OCI-LY1 (cell line): Measurements from ENCODE around the gene KATNAL2.
"Not testable (repeated sequence)": the region's sequence is repeated elsewhere in the genome, so short reads cannot be mapped to it uniquely, and the experiment has no call there.

ENCODE experiments used
- H2AFZ ChIP-seq: fragments of 200-600 bp; sonication (generic), shearing (Covaris generic); 2 replicates; pipeline ENCODE4 v1.6.0; 2014; ENCODE audit warnings: antibody characterized with exemption, mild to moderate bottlenecking, low read length
- H3F3A ChIP-seq: fragments of 200-600 bp; sonication (generic), shearing (Covaris generic); 2 replicates; pipeline ENCODE4 v1.6.0; 2014; ENCODE audit warnings: mild to moderate bottlenecking, antibody characterized with exemption, low read length, moderate library complexity; ENCODE audit not compliant: insufficient read depth
- H3K27ac ChIP-seq: fragments of 200-600 bp; sonication (generic); 2 replicates; pipeline ENCODE4 v1.5.1; 2014; ENCODE audit warnings: low read length, mixed run types, mild to moderate bottlenecking, low read depth; ENCODE audit not compliant: poor library complexity, severe bottlenecking
- H3K27me3 ChIP-seq: fragments of 200-600 bp; sonication (generic); 2 replicates; pipeline ENCODE4 v1.6.0; 2014; ENCODE audit warnings: antibody characterized with exemption, mild to moderate bottlenecking, low read length, moderate library complexity; ENCODE audit not compliant: insufficient read depth
- H3K36me3 ChIP-seq: fragments of 200-600 bp; sonication (generic); 2 replicates; pipeline ENCODE4 v1.6.1; 2014; ENCODE audit warnings: mild to moderate bottlenecking, antibody characterized with exemption, low read length, moderate library complexity, mixed read lengths; ENCODE audit not compliant: insufficient read depth
- H3K4me1 ChIP-seq: fragments of 200-600 bp; sonication (generic); 2 replicates; pipeline ENCODE4 v1.5.1; 2014; ENCODE audit warnings: mild to moderate bottlenecking, low read length, moderate library complexity; ENCODE audit not compliant: insufficient read depth, severe bottlenecking
- H3K4me2 ChIP-seq: fragments of 200-600 bp; sonication (generic), shearing (Covaris generic); 2 replicates; pipeline ENCODE4 v1.6.1; 2014; ENCODE audit warnings: low read length
- H3K4me3 ChIP-seq: fragments of 200-600 bp; sonication (generic); 2 replicates; pipeline ENCODE4 v1.5.1; 2014; ENCODE audit warnings: low read length, low read depth, mild to moderate bottlenecking, mixed read lengths; ENCODE audit not compliant: poor library complexity, severe bottlenecking
- H3K79me2 ChIP-seq: fragments of 200-600 bp; shearing (Covaris generic); 2 replicates; pipeline ENCODE4 v1.6.1; 2016; ENCODE audit warnings: mixed run types, low read length, mixed read lengths; ENCODE audit not compliant: insufficient read depth
- H3K9ac ChIP-seq: fragments of 200-600 bp; sonication (generic), shearing (Covaris generic); 2 replicates; pipeline ENCODE4 v1.6.1; 2014; ENCODE audit warnings: mild to moderate bottlenecking, low read length, mixed read lengths
- H3K9me2 ChIP-seq: fragments of 200-600 bp; sonication (generic), shearing (Covaris generic); 2 replicates; pipeline ENCODE4 v1.6.1; 2014; ENCODE audit warnings: low read depth, mild to moderate bottlenecking, low read length, mixed read lengths
- H3K9me3 ChIP-seq: fragments of 200-600 bp; shearing (Covaris generic); 2 replicates; pipeline ENCODE4 v1.6.1; 2014; ENCODE audit warnings: low read length, mixed read lengths
- H4K20me1 ChIP-seq: fragments of 200-600 bp; sonication (generic), shearing (Covaris generic); 2 replicates; pipeline ENCODE4 v1.6.0; 2016; ENCODE audit warnings: mild to moderate bottlenecking, low read length; ENCODE audit not compliant: insufficient read depth
- CTCF ChIP-seq: fragments of 200-600 bp; sonication (generic), shearing (Covaris generic); IDR thresholded peaks from 2 replicates; pipeline ENCODE4 v1.5.1; 2017; ENCODE audit warnings: mild to moderate bottlenecking, antibody characterized with exemption, low read length, moderate library complexity, mixed read lengths
- EZH2 ChIP-seq: fragments of 200-600 bp; sonication (generic), shearing (Covaris generic); IDR thresholded peaks from 2 replicates; pipeline ENCODE4 v1.8.0; 2017; ENCODE audit warnings: borderline replicate concordance, mixed run types, mild to moderate bottlenecking, antibody characterized with exemption, low read length, moderate library complexity, mixed read lengths

Gene KATNAL2

GRCh38 chr18:46953195-46953594 is 35.8 kb downstream of the KATNAL2 start:
- Histone ChIP-seq H3K4me1 (no peaks in the 10 kb centered on the region), H3K9ac (no peak overlapping the region), H3K4me3 (no peak overlapping the region), H3K36me3 (no peaks in the 10 kb centered on the region), H2AFZ (no peak overlapping the region), H3K79me2 (no peaks in the 10 kb centered on the region), H3K4me2 (no peak overlapping the region), H3F3A (no peaks in the 10 kb centered on the region), H3K27me3 (no peaks in the 10 kb centered on the region), H4K20me1 (no peaks in the 10 kb centered on the region), H3K9me2 (no peaks in the 10 kb centered on the region), H3K27ac (no peak overlapping the region), H3K9me3 (no peaks in the 10 kb centered on the region)
- TF ChIP-seq EZH2 (no peak), CTCF (no peak)

GRCh38 chr18:46958209-46958608 is 40.8 kb downstream of the KATNAL2 start:
- no peak for TF ChIP-seq EZH2
- no peak for TF ChIP-seq CTCF

GRCh38 chr18:46963656-46964578 is 46.5 kb downstream of the KATNAL2 start:
- not testable (repeated sequence) for H3K27me3 ChIP-seq, H2AFZ ChIP-seq, H3K79me2 ChIP-seq, H3K9ac ChIP-seq, H3K4me2 ChIP-seq, H3K27ac ChIP-seq, H3F3A ChIP-seq, H3K36me3 ChIP-seq, H3K4me1 ChIP-seq, H3K4me3 ChIP-seq, H3K9me3 ChIP-seq, H4K20me1 ChIP-seq, H3K9me2 ChIP-seq

More at GRCh38 chr18:46958209-46958608, 40.8 kb downstream of the KATNAL2 start:
- no peaks in the 10 kb centered on the region for H3K27me3 ChIP-seq
- H3K9ac ChIP-seq = no peak overlapping the region
- peaks cover 6% of the 10 kb centered on the region; the same call in 1 of the 2 replicates for H3K9me3 ChIP-seq
- H2AFZ ChIP-seq = no peak overlapping the region
- H3K4me3 ChIP-seq = no peak overlapping the region
- no peaks in the 10 kb centered on the region for H3K4me1 ChIP-seq
- no peak overlapping the region for H3K27ac ChIP-seq
- no peaks in the 10 kb centered on the region; the same call in 1 of the 2 replicates for H3K36me3 ChIP-seq
- H3K9me2 ChIP-seq = no peaks in the 10 kb centered on the region
- no peaks in the 10 kb centered on the region for H3K79me2 ChIP-seq
- H3F3A ChIP-seq = no peaks in the 10 kb centered on the region
- no peak overlapping the region for H3K4me2 ChIP-seq
- no peaks in the 10 kb centered on the region for H4K20me1 ChIP-seq

- not testable (repeated sequence) for H4K20me1 ChIP-seq, H3K79me2 ChIP-seq, H3K9ac ChIP-seq, H3K4me3 ChIP-seq, H3K36me3 ChIP-seq, H3K4me2 ChIP-seq, H3K4me1 ChIP-seq, H3K27ac ChIP-seq, H3K9me2 ChIP-seq, H2AFZ ChIP-seq, H3K27me3 ChIP-seq, H3K9me3 ChIP-seq, H3F3A ChIP-seq
Observed at GRCh38 chr18:46964579-46965293, 47.3 kb downstream of the KATNAL2 start.

- not testable (repeated sequence) for H4K20me1 ChIP-seq, H3K9me2 ChIP-seq, H3K9ac ChIP-seq, H3K27ac ChIP-seq, H3K4me1 ChIP-seq, H2AFZ ChIP-seq, H3K4me2 ChIP-seq, H3K9me3 ChIP-seq, H3F3A ChIP-seq, H3K36me3 ChIP-seq, H3K4me3 ChIP-seq, H3K79me2 ChIP-seq, H3K27me3 ChIP-seq
Observed at GRCh38 chr18:46966266-46966665, 48.9 kb downstream of the KATNAL2 start.

GRCh38 chr18:46969551-46969950 is 52.1 kb downstream of the KATNAL2 start:
- not testable (repeated sequence) for H3K9me2 ChIP-seq, H3K27ac ChIP-seq, H3K4me2 ChIP-seq, H3K79me2 ChIP-seq, H3K9ac ChIP-seq, H3K4me3 ChIP-seq, H4K20me1 ChIP-seq, H3K4me1 ChIP-seq, H3F3A ChIP-seq, H3K36me3 ChIP-seq, H3K9me3 ChIP-seq, H3K27me3 ChIP-seq, H2AFZ ChIP-seq
